H4 (cell line): ENCODE results near the gene SEMA3C. TPM values are rescaled to one million over a fixed set of nuclear protein-coding genes. Genes with fewer than 3 reads are reported as not detected.
A peak's percentile ranks its signal among the peaks of the same experiment; 100 is the strongest.

Experiments used
- DNase-seq: peaks from one replicate; pipeline ENCODE4 v3.0.0-alpha.2; 2015; ENCODE audit warnings: low spot score
- total RNA-seq: library from RNA; depleted of rRNA; stranded (reverse); fragments of >200 nt; shearing (Covaris generic); gene quantifications from 2 replicates; pipeline ENCODE4 v1.2.3, GENCODE V29; 2014

The SEMA3C gene
- total RNA-seq, 1 experiment from 2014 or later, result 150 TPM

GRCh38 chr7:80781146-80781545, 137.7 kb downstream of the SEMA3C start:
- DNase-seq, result no peak

GRCh38 chr7:80779456-80779855, 139.4 kb downstream of the SEMA3C start:
- DNase-seq, result no peak

GRCh38 chr7:80775897-80776296, 143.0 kb downstream of the SEMA3C start:
- DNase-seq, result no peak

GRCh38 chr7:80775482-80775881, 143.4 kb downstream of the SEMA3C start:
- DNase-seq, result no peak

GRCh38 chr7:80774843-80775242, 144.0 kb downstream of the SEMA3C start:
- DNase-seq, result no peak

DNA sequence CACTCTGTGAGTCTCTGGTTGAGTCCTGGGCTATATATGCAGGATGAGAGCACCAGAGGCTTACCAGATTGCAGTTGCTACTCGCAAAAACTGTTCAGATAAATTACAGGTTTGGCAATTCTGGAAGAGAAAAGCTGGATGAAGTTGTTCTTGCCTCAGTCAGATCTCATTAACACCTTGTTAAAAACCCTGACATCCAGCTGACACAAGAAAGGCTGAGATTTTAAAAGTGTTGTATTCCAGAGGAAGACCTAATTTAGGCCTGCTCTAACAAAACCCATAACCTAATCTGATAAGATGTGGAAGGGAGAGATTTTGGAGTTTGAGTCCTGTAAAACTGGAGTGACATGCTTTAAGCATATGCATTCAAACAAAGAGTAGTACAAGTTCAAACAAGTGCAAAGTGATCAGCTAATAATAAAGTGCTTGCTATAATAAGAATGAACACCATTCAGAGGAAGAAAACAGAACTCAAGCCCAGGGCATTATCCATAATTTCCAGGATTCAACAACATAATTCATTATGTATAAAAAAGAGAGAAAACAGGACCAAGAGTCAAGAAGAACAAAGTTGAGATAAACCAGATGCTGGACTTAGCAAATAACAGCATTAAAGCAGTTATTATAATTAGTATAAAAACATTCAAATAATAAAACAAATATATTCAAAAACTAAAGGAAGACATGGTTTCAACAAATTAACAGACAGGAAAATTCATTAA, 144.9 kb downstream of the SEMA3C start:
- no peak for DNase-seq

DNA sequence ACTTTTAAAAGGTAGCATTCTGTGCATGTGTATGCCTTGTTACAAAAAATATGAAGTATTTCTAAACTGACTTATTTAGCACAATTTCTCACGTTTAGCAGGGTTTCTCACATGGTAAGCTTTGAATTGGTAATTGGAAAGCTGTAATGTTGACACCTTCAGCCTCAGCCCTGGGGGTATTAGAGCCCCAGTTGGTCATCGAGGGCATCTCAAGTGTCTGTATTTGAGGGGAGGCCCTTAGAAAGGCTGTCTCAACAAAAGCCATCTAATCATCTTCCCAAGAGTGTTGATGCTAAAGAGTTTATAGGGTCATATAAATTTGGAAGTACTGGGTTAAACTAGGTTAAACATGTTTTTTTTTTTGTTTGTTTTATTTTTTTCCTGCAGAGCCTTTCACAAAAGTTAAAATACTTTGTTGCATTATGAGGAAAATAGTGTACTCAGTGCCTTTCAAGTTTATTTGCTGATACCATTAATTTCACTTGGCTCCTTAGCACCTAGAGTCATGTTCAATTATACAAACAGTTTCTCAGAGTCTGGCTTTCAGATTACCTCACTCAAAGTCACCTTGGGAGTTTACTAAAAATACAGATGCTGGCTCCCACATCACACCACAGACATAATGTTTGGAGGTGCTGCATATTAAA, 146.4 kb downstream of the SEMA3C start:
- no peak for DNase-seq

DNA sequence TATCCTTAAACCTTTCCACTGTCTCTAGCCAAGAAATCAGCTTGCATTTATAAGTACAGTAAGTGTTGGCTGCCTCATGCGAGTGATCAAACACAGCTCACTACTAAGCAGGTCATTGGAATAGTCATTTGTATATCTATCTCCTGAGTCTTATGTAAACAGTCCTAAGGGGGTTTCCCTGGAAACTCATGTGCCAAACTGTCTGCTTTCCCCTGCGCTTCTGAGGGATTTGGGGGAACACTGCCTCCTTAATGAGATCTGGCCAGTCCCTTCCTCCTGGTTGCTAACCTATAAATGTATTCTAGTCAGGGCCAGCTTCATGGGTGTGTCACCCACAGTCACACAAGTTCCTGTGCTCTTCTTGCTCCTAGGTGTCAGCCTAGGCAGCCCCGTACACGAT, 147.3 kb downstream of the SEMA3C start:
- peak; percentile 21 for DNase-seq

- no peak for DNase-seq
Observed at GRCh38 chr7:80770675-80771081, 148.2 kb downstream of the SEMA3C start.

- DNase-seq, result no peak
Observed at GRCh38 chr7:80770061-80770460, 148.8 kb downstream of the SEMA3C start.

GRCh38 chr7:80768756-80769155, 150.1 kb downstream of the SEMA3C start:
- no peak for DNase-seq

- no peak for DNase-seq
Observed at GRCh38 chr7:80767654-80768053, 151.2 kb downstream of the SEMA3C start.

DNA sequence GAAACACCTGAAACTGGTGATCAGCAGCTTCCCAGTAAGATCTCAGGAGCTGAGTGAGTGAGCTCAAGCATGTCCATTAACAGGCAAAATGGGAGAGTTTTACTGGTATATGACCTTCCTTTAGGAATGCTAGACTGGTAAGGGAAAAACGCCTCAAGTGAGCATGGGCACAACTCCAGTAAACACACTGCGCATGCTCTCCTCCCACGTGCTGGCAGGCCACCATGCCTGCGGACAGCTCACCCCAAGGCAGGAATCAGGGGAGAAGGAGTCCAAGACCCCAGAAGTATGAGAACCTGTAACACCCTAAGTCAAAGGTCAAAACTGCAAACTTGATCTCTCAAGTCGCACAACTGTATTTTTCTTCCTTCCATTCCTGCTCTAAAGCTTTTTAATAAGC, 152.1 kb downstream of the SEMA3C start:
- DNase-seq, result no peak

- DNase-seq, result no peak
Observed at GRCh38 chr7:80764132-80764531, 154.7 kb downstream of the SEMA3C start.

DNA sequence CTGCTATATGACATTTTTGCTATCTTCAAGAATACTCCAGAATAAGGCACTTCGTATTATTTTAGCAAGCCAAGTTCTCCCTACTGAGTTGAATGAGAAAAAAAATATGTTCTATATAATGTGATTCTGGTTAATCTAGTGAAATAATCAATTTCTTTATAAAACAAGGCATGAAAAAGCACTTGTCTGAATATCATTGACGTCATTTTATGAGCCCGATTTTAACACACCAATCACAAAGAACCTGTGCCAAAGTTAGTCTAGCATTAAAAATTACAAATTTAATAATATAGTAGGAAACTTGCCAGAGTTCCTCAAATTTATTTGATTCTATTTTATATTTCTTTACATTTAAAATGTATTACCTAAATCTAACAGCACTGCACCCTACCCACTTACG, 155.1 kb downstream of the SEMA3C start:
- DNase-seq, result no peak

GRCh38 chr7:80763289-80763688, 155.6 kb downstream of the SEMA3C start:
- no peak for DNase-seq

GRCh38 chr7:80760292-80760691, 158.6 kb downstream of the SEMA3C start:
- peak; percentile 29 for DNase-seq

- no peak for DNase-seq
Observed at GRCh38 chr7:80752954-80753690, 165.7 kb downstream of the SEMA3C start.

- DNase-seq, result no peak
Observed at GRCh38 chr7:80749270-80749669, 169.6 kb downstream of the SEMA3C start.

GRCh38 chr7:80748363-80749042, 170.3 kb downstream of the SEMA3C start:
- no peak for DNase-seq

- peak; percentile 75 for DNase-seq
Observed at GRCh38 chr7:80740778-80741545, 177.9 kb downstream of the SEMA3C start.
